NCI-H128 (cell line): ENCODE data around the gene CDK3.

Experiments
- DNase-seq: peaks from one replicate; lab custom pipeline; 2025; ENCODE audit not compliant: unreplicated experiment; lab: John Stamatoyannopoulos, UW

The CDK3 gene

GRCh38 chr17:76013377-76013932 is 12.8 kb downstream of the CDK3 start:
- DNase-seq, result no peak

GRCh38 chr17:76014100-76014924 is 13.7 kb downstream of the CDK3 start:
- DNase-seq, result peak; percentile 45

GRCh38 chr17:76014925-76015261 is 14.2 kb downstream of the CDK3 start:
- DNase-seq, result no peak

- no peak for DNase-seq
Observed at GRCh38 chr17:76017481-76018339, 17.1 kb downstream of the CDK3 start.

- no peak for DNase-seq
Observed at GRCh38 chr17:76018340-76018680, 17.7 kb downstream of the CDK3 start.

- no peak for DNase-seq
Observed at GRCh38 chr17:76018801-76019200, 18.1 kb downstream of the CDK3 start.

- no peak for DNase-seq
Observed at GRCh38 chr17:76019833-76020467, 19.3 kb downstream of the CDK3 start.

- DNase-seq, result no peak
Observed at GRCh38 chr17:76022285-76022684, 21.6 kb downstream of the CDK3 start.

GRCh38 chr17:76022973-76023899 is 22.6 kb downstream of the CDK3 start:
- DNase-seq, result no peak

GRCh38 chr17:76023900-76024237 is 23.2 kb downstream of the CDK3 start:
- DNase-seq, result no peak

GRCh38 chr17:76024353-76024752 is 23.7 kb downstream of the CDK3 start:
- DNase-seq, result no peak

- no peak for DNase-seq
Observed at GRCh38 chr17:76025294-76025693, 24.6 kb downstream of the CDK3 start.

- DNase-seq, result no peak
Observed at GRCh38 chr17:76026714-76027158, 26.1 kb downstream of the CDK3 start.

- no peak for DNase-seq
Observed at GRCh38 chr17:76027159-76027839, 26.6 kb downstream of the CDK3 start, which contains the start of gene EVPL. TSS of gene EVPL (minus strand) at chr17:76027306. CDS start at chr17:76027198, 108 bp downstream.

GRCh38 chr17:76032073-76032779 is 31.6 kb downstream of the CDK3 start:
- DNase-seq, result no peak

GRCh38 chr17:76032780-76033108 is 32.1 kb downstream of the CDK3 start:
- no peak for DNase-seq

- no peak for DNase-seq
Observed at GRCh38 chr17:76033139-76033538, 32.5 kb downstream of the CDK3 start.

- no peak for DNase-seq
Observed at GRCh38 chr17:76034428-76035350, 34.0 kb downstream of the CDK3 start.
